Measurements from ENCODE around the gene TMCC1.
"Not testable (repeated sequence)": the region's sequence is repeated elsewhere in the genome, so short reads cannot be mapped to it uniquely, and the experiment has no call there.

Gene TMCC1

GRCh38 chr3:129892486-129892856, 1.0 kb downstream of the TMCC1 start:
- no peak for DNase-seq

DNA sequence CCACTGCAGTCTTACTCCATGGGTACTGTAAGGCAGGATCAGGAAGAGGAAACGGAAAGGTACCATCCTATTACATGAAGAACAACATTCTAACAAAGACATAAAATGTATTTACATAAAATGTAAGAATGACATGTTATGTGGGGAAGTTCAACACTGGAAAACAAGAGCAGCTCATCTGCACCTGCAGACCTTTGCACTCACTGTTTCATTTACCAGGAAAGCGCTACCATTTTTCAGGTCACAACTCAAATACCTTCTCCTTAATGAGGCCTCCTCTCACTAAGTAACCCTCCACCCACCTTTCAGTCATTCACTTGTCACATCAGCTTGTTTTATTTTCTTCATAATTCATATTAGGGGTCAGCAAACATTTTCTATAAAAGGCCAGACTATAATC, 2.6 kb downstream of the TMCC1 start:
- DNase-seq: no peak

DNA sequence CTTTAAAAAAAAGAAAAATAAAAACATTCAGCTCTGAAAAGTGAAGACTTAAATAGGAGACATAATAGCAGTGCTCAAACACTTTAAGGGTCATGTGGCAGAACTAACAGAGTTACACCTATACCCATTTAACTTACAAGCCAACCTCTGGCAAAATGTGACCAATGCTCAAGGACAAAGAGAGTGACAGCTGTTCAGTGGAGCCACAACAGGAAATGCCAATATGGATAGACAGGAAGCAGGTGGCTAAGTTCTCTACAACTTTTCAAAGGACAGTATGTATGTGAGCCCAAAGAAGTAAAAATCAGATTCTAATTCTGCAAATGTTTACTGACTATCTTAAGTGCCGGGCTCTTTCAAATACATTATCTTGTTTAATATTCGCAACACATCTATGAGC, 3.4 kb downstream of the TMCC1 start:
- no peak for DNase-seq

DNA sequence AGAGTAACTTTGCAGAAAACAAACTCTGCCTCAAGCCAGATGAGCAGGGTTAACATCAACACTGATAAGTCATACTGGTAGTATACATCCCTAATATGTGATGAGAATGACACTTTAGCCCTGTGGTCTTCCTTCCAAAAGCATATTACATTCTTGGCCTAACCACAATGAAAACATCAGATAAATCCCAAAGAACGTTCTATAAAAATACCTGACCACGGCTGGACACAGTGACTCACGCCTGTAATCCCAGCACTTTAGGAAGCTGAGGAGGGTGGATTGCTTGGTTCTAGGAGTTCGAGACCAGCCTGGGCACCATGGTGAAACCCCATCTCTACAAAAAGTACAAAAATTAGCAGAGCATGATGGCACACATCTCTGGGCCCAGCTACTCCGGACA, 4.7 kb downstream of the TMCC1 start:
- DNase-seq: no peak

DNA sequence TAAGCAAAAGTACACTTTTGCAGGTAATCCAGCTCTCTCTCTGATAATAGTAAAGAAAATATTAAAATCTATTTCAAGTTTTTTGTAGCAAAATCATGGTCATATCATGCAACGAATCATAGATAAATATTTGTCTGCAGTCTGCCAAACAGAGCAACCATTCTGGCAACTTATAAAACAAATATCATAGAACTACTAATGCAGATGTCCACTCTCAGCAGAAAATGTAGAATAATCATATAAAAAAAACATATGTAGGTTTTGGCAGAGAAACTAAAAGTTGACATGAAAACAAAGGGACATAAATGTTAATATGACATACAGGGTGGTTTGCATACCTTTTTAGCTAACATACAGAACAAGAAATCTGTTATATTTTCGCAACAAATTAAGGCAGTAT, 12.2 kb downstream of the TMCC1 start:
- no peak for DNase-seq

GRCh38 chr3:129878355-129878754, 15.2 kb downstream of the TMCC1 start:
- no peak for DNase-seq

GRCh38 chr3:129874479-129874878, 19.0 kb downstream of the TMCC1 start:
- not testable (repeated sequence) for DNase-seq

DNA sequence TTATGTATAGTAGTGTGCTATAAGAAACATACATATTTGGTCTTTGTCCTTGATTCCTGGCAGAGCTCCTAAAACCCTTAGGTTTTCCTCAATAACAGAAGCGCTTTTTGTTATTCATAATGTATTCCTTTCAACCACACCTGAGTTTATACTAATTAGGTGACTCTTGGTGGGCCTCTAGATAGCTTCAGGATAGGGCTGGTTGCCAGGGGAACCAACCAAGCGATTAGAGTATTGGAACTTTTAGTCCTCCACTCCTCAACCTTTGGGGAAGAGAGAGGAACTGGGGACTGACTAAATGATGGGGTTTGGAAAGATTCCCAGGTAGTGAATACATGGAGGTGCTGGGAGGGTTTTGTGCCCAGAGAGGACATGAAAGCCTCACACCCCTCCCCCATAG, 24.6 kb downstream of the TMCC1 start:
- no peak for DNase-seq

DNA sequence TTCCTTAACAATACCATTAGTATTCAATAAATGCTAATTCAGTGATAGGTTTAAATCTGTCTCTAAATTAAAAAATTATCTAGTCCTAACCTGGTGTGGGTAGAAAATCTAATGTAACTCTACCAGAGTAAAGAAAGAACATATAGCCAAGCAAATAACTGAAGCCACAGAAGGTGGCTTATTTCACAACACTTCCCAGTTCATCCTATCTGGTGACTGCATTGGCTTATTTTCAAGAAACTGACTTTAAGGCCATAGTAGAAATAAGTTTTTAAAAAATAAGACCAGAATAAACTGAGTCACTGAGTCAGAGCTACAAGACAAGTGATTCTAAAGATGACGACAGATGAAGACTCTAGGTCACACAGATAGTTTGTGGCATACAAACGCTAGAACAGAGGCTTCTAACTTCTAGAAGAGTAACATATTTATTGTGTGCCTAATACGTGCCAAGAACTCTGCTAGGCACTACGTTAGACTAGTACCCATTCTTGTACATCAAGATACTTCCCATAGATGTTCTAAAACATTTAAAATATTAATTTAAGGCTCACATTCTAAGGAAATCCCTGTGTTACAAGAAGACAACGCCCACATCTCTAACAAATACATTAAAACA, 25.9 kb downstream of the TMCC1 start:
- DNase-seq: no peak

DNA sequence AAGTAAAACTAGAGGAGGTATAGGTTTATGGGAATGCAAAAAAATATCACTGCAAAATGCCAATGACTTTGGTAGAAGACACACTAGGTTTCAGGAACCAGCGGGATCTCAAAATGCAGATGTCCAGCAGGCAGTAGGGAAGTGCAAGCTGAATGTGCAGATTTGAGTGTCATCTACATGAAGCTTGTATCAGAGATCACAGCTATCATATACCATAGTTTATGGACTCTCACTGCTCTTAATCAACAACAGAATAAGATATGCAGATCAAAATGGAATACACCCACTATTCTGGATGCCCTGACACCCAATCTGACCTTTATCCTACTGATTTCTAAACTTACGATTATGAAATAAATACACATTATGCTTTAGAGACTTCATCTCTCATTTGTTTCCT, 27.7 kb downstream of the TMCC1 start:
- DNase-seq: no peak

DNA sequence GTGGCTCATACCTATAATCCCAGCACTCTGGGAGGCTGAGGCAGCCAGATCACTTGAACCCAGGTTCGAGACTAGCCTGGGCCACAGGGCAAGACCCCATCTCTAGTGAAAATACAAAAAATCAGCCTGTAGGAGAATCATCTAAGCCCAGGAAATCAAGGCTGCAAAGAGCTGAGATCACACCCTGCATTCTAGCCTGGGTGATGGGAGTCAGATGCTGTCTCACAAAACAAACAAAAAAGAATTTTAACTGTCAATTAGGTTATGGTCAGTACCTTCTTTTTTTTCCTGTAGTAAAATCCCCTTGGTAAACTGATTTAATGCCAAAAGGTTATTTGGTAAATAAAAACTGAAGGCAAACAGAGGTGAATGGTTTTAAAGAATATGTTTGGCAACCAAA, 29.0 kb downstream of the TMCC1 start:
- DNase-seq: no peak

DNA sequence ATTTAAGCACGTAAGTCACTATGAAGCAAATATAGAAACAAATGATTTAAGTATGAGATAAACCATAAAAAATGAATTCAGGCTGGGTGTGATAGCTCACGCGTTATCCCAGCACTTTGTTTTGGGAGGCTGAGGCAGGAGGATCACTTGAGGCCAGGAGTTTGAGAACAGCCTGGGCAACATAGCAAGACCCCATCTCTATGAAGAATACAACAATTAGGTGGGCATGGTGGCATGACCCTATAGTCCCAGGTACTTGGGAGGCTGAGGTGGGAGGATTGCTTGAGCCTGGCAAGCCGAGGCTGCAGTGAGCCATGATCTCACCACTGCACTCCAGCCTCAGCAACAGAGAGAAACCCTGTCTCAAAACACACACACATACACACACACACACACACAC, 34.2 kb downstream of the TMCC1 start:
- DNase-seq: no peak

DNA sequence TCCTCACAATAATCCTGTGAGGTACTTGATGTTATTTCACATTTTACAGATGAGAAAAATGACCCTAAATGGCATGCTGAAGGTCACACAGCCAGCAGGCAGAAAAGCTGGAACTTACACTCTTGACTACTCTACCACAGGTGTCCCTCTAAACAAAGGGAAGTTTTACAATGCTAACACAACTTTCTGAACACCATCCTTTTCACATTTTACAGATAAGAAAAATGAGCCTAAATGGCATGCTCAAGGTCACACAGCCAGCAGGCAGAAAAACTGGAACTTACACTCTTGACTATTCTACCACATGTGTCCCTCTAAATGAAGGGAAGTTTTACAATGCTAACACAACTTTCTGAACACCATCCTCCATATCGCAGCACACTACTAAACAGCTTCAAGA, 35.6 kb downstream of the TMCC1 start:
- DNase-seq: no peak

GRCh38 chr3:129856790-129857189, 36.7 kb downstream of the TMCC1 start:
- not testable (repeated sequence) for DNase-seq

GRCh38 chr3:129855832-129856419, 37.6 kb downstream of the TMCC1 start:
- no peak for DNase-seq

- no peak for DNase-seq
Observed at GRCh38 chr3:129855170-129855831, 38.2 kb downstream of the TMCC1 start.

- no peak for DNase-seq
Observed at GRCh38 chr3:129854460-129854859, 39.1 kb downstream of the TMCC1 start.

- no peak for DNase-seq
Observed at GRCh38 chr3:129845956-129846355, 47.6 kb downstream of the TMCC1 start.

DNA sequence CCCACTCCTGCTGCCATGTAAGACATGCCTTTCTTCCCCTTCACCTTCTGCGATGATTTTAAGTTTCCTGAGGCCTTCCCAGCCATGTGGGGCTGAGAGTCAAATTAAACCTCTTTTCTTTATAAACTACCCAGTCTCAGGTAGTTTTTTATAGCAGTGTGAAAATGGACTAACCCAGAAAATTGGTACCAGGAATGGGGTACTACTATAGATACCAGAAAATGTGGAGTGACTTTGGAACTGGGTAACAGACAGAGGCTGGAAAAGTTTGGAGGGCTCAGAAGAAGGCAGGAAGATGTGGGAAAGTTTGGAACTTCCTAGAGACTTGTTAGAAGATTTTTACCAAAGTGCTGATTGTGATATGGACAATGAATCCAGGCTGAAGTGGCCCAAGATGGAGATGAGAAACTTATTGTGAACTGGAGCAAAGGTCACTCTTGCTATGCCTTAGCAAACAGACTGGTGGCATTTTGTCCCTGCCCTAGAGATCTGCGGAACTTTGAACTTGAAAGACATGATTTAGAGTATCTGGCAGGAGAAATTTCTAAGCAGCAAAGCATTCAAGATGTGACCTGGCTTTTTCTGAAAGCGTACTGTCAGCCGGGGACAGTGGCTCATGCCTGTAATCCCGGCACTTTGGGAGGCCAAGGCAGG, 52.7 kb downstream of the TMCC1 start:
- DNase-seq: no peak

DNA sequence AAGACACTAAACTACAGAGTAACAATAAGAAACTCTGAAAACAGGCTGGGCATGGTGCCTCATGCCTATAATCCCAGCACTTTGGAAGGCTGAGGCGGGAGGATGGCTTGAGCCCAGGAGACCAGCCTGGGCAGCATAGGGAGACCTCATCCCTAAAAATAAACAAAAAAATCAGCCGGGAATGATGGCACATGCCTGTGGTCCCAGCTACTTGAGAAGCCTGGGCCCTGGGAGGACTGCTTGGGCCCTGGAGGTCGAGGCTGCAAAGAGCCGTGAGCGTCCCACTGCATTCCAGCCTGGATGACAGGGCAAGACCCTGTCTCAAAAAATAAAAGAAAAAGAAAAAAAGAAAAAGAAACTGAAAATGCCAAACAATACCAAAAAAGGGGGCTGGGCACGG, 55.4 kb downstream of the TMCC1 start:
- DNase-seq: no peak

DNA sequence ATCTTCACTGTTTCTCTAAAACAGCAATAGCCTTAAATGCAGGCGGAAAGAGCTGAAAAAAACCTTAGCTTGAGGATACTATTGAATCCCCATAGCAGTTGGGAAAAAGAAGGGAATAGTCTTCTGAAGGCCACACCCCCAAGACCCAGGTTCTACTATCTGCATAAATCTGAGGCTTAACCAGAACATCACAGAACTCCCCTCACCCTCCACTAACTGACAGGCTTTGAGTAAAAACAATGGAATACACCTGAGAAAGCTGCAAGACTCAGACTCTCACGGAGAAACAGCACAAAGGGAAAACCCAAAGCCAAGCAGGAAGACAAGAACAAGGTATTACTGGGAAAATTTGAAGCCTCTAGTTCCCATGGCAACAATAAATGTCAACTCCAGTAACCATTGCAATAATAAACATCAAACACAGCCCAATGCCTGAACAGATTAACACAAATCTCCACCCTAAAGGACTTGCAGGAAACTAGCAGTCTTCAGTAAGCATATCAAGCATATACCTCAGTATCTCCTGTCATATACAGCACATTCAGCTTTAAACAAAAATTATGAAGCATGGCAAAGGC, 56.4 kb downstream of the TMCC1 start:
- no peak for DNase-seq

DNA sequence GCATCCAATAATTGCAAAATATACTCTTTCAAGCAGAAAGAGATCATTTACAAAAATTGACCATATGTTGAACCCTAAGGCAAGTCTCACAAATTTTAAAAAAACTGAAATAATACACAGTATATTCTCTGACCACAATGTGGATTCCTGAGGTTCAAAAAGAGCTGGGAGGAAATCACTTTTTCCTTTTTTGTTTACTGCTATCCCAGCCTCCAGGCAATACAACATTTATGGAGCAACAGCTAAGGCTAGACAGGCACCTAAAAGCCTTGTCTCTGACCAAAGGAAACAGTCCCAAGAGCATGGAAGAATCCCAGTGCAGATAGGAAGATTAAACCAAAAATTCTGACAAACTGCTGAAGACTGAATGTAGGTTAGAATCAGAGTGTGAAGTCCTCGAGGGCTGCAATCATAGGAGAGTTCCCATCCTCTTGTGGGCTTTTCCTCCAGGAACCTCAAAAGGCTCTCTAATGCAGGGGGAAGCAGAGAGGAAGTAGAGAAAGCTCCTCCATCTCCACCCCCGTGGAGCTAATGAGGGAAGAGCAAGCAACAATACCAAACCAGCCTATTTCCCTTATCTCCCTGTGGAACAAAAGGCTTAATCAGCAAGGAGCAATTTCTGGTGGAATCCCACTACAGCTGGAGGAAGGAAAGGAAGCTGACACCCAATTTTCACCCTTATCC, 57.0 kb downstream of the TMCC1 start:
- no peak for DNase-seq

DNA sequence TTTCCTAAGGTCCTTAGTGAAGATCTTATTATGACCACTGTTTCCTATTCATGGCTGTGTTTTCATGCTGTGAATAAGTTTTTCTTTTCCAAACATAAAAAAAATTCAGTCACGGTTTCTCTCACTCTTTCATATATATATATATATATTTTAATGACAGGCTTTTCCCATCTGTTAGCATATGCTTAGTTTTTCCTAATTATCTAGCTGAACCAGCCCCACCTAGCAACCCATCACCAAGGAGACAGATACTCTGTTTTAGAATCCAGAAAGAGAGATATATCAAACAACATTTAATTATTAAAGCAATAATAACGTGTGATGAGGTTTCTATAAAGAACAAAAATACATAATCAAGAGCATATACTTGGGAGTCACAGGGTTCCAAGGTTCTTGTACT, 58.3 kb downstream of the TMCC1 start:
- DNase-seq: no peak
